Measurements from ENCODE around the gene GDF15.

GRCh38 chr19:18426416-18426767 lies 40.4 kb downstream of the GDF15 start:
- TF ChIP-seq, protein P1, sequence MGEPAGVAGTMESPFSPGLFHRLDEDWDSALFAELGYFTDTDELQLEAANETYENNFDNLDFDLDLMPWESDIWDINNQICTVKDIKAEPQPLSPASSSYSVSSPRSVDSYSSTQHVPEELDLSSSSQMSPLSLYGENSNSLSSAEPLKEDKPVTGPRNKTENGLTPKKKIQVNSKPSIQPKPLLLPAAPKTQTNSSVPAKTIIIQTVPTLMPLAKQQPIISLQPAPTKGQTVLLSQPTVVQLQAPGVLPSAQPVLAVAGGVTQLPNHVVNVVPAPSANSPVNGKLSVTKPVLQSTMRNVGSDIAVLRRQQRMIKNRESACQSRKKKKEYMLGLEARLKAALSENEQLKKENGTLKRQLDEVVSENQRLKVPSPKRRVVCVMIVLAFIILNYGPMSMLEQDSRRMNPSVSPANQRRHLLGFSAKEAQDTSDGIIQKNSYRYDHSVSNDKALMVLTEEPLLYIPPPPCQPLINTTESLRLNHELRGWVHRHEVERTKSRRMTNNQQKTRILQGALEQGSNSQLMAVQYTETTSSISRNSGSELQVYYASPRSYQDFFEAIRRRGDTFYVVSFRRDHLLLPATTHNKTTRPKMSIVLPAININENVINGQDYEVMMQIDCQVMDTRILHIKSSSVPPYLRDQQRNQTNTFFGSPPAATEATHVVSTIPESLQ (CRISPR knock-in tag; IDR thresholded peaks at IDR 0.05) = no peak
- TF ChIP-seq, protein P2, sequence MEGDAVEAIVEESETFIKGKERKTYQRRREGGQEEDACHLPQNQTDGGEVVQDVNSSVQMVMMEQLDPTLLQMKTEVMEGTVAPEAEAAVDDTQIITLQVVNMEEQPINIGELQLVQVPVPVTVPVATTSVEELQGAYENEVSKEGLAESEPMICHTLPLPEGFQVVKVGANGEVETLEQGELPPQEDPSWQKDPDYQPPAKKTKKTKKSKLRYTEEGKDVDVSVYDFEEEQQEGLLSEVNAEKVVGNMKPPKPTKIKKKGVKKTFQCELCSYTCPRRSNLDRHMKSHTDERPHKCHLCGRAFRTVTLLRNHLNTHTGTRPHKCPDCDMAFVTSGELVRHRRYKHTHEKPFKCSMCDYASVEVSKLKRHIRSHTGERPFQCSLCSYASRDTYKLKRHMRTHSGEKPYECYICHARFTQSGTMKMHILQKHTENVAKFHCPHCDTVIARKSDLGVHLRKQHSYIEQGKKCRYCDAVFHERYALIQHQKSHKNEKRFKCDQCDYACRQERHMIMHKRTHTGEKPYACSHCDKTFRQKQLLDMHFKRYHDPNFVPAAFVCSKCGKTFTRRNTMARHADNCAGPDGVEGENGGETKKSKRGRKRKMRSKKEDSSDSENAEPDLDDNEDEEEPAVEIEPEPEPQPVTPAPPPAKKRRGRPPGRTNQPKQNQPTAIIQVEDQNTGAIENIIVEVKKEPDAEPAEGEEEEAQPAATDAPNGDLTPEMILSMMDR (IDR thresholded peaks at IDR 0.05) = no peak
- TF ChIP-seq, protein P3, sequence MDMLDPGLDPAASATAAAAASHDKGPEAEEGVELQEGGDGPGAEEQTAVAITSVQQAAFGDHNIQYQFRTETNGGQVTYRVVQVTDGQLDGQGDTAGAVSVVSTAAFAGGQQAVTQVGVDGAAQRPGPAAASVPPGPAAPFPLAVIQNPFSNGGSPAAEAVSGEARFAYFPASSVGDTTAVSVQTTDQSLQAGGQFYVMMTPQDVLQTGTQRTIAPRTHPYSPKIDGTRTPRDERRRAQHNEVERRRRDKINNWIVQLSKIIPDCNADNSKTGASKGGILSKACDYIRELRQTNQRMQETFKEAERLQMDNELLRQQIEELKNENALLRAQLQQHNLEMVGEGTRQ (CRISPR knock-in tag; IDR thresholded peaks at IDR 0.05) = no peak
- TF ChIP-seq ZBTB21 (CRISPR knock-in tag; IDR thresholded peaks at IDR 0.05; ENCODE audit: borderline replicate concordance) (no peak), STAT6 (CRISPR knock-in tag; conservative IDR thresholded peaks at IDR 0.05; ENCODE audit: low read depth) (no peak), IRF1 (CRISPR knock-in tag; IDR thresholded peaks at IDR 0.05) (no peak)
- TF ChIP-seq, protein P4, sequence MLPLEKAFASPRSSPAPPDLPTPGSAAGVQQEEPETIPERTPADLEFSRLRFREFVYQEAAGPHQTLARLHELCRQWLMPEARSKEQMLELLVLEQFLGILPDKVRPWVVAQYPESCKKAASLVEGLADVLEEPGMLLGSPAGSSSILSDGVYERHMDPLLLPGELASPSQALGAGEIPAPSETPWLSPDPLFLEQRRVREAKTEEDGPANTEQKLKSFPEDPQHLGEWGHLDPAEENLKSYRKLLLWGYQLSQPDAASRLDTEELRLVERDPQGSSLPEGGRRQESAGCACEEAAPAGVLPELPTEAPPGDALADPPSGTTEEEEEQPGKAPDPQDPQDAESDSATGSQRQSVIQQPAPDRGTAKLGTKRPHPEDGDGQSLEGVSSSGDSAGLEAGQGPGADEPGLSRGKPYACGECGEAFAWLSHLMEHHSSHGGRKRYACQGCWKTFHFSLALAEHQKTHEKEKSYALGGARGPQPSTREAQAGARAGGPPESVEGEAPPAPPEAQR (CRISPR knock-in tag; IDR thresholded peaks at IDR 0.05) = no peak
- TF ChIP-seq, protein P5, sequence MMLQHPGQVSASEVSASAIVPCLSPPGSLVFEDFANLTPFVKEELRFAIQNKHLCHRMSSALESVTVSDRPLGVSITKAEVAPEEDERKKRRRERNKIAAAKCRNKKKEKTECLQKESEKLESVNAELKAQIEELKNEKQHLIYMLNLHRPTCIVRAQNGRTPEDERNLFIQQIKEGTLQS (CRISPR knock-in tag; conservative IDR thresholded peaks at IDR 0.05) = no peak
- TF ChIP-seq, protein P6, sequence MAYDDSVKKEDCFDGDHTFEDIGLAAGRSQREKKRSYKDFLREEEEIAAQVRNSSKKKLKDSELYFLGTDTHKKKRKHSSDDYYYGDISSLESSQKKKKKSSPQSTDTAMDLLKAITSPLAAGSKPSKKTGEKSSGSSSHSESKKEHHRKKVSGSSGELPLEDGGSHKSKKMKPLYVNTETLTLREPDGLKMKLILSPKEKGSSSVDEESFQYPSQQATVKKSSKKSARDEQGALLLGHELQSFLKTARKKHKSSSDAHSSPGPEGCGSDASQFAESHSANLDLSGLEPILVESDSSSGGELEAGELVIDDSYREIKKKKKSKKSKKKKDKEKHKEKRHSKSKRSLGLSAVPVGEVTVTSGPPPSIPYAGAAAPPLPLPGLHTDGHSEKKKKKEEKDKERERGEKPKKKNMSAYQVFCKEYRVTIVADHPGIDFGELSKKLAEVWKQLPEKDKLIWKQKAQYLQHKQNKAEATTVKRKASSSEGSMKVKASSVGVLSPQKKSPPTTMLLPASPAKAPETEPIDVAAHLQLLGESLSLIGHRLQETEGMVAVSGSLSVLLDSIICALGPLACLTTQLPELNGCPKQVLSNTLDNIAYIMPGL (CRISPR knock-in tag; IDR thresholded peaks at IDR 0.05) = no peak

Data from WTC11 (cell line).